Endothelial cell of umbilical vein (primary cell): ENCODE data around the gene NUSAP1. TPM values are rescaled to one million over a fixed set of nuclear protein-coding genes. Genes with fewer than 3 reads are reported as not detected.

Source experiments
- BruUV-seq: library from RNA; stranded (reverse); fragments of 400-500 nt; replicated peaks from 2 replicates; lab custom pipeline; 2021; lab: Mats Ljungman, UMichigan
- CTCF ChIA-PET: fragments of 300-600, 350-600 bp; sonication (Branson Sonifier 250); formaldehyde crosslinking; loops from one replicate; lab custom pipeline; 2021; ENCODE audit warnings: antibody characterized with exemption, inconsistent platforms; lab: Charles Lee
- POLR2A ChIA-PET: fragments of 300-600, 350-600 bp; sonication (Branson Sonifier 250); formaldehyde crosslinking; loops from one replicate; lab custom pipeline; 2021; ENCODE audit warnings: antibody characterized with exemption, inconsistent platforms; lab: Charles Lee
- DNase-seq: peaks from one replicate; pipeline ENCODE4 v3.0.0-alpha.2; 2011; ENCODE audit warnings: low read depth, low spot score
- FAIRE-seq: peaks from 2 replicates; lab custom pipeline; 2011; peaks lifted over from hg19 to GRCh38; lab: Jason Lieb, UNC
- H2AFZ ChIP-seq: 2 replicates; pipeline ENCODE4 v1.6.0; 2012; ENCODE audit warnings: low read depth, low read length, control low read depth, inconsistent platforms
- H3K27ac ChIP-seq: 2 replicates; pipeline ENCODE4 v1.5.1; 2011; ENCODE audit warnings: low read depth, mild to moderate bottlenecking, control low read depth, low read length, moderate library complexity; ENCODE audit not compliant: insufficient read depth
- H3K27me3 ChIP-seq, 2 experiments: 2 replicates each; pipeline versions ENCODE4 v1.6.0 to v1.6.1; 2011; ENCODE audit warnings: low read length in 2 of 2, mixed read lengths in 1 of 2; ENCODE audit not compliant: control insufficient read depth in 2 of 2, insufficient read depth in 2 of 2
- H3K36me3 ChIP-seq, 2 experiments: 2 replicates in 1 of 2; 3 replicates in 1 of 2; pipeline ENCODE4 v1.5.1; 2011; ENCODE audit warnings: low read length in 2 of 2, mild to moderate bottlenecking in 1 of 2, moderate library complexity in 1 of 2; ENCODE audit not compliant: control insufficient read depth in 2 of 2, insufficient read depth in 2 of 2; ENCODE audit errors: extremely low read depth in 1 of 2
- H3K4me1 ChIP-seq: 3 replicates; pipeline ENCODE4 v1.5.1; 2011; ENCODE audit warnings: mild to moderate bottlenecking, low read length; ENCODE audit not compliant: control insufficient read depth, insufficient read depth; ENCODE audit errors: extremely low read depth
- H3K4me2 ChIP-seq: 2 replicates; pipeline ENCODE4 v1.6.1; 2011; ENCODE audit warnings: low read length, control low read depth, mixed read lengths; ENCODE audit not compliant: insufficient read depth
- H3K4me3 ChIP-seq, 3 experiments: fragments of 200-600 bp in 1 of 3; sonication (generic), shearing (Covaris generic) in 1 of 3; replicated peaks in 1 of 3; 2 replicates each; pipeline ENCODE4 v1.5.1; 2011 to 2016; ENCODE audit warnings: control low read depth in 3 of 3, low read length in 3 of 3, mild to moderate bottlenecking in 2 of 3, inconsistent platforms in 1 of 3, low read depth in 1 of 3, moderate library complexity in 1 of 3; ENCODE audit not compliant: insufficient read depth in 1 of 3
- H3K79me2 ChIP-seq: 2 replicates; pipeline ENCODE4 v1.6.0; 2012; ENCODE audit warnings: low read length, inconsistent platforms; ENCODE audit not compliant: control insufficient read depth, insufficient read depth
- H3K9ac ChIP-seq: replicated peaks from 2 replicates; pipeline ENCODE3; 2011; ENCODE audit warnings: low read length, control low read depth; ENCODE audit not compliant: insufficient read depth; ENCODE audit errors: extremely low read depth
- H3K9me1 ChIP-seq: replicated peaks from 3 replicates; pipeline ENCODE4 v1.6.0; 2011; ENCODE audit warnings: mild to moderate bottlenecking, low read length; ENCODE audit not compliant: control insufficient read depth, insufficient read depth; ENCODE audit errors: extremely low read depth
- H3K9me3 ChIP-seq: replicated peaks from 2 replicates; pipeline ENCODE4 v1.5.1; 2012; ENCODE audit warnings: low read length, inconsistent platforms; ENCODE audit not compliant: control insufficient read depth, insufficient read depth
- H4K20me1 ChIP-seq: replicated peaks from 2 replicates; pipeline ENCODE3; 2011; ENCODE audit warnings: mild to moderate bottlenecking, low read length; ENCODE audit not compliant: control insufficient read depth, insufficient read depth; ENCODE audit errors: extremely low read depth
- EZH2 ChIP-seq: IDR thresholded peaks from 2 replicates; pipeline ENCODE4 v1.6.1; 2012; ENCODE audit warnings: borderline replicate concordance, low read depth, mild to moderate bottlenecking, moderate library complexity, low read length, inconsistent platforms; ENCODE audit not compliant: severe bottlenecking
- FOS ChIP-seq: IDR thresholded peaks from 2 replicates; pipeline ENCODE4 v1.6.1; 2011; ENCODE audit warnings: mild to moderate bottlenecking, low read length, moderate library complexity, borderline replicate concordance; ENCODE audit not compliant: insufficient read depth
- GATA2 ChIP-seq: IDR thresholded peaks from 2 replicates; pipeline ENCODE4 v1.7.0; 2011; ENCODE audit warnings: low read depth, mild to moderate bottlenecking, moderate library complexity, mixed read lengths, low read length; ENCODE audit not compliant: insufficient read length, insufficient read depth
- JUN ChIP-seq: IDR thresholded peaks from 2 replicates; pipeline ENCODE4 v1.6.1; 2011; ENCODE audit warnings: borderline replicate concordance, low read depth; ENCODE audit not compliant: insufficient read length, insufficient read depth
- MYC ChIP-seq: IDR thresholded peaks from one replicate; pipeline ENCODE4 v1.6.1; 2011; ENCODE audit warnings: mild to moderate bottlenecking, low read depth, low read length
- POLR2A ChIP-seq: IDR thresholded peaks from 2 replicates; pipeline ENCODE4 v1.6.1; 2012; ENCODE audit warnings: low read depth, mild to moderate bottlenecking, control low read depth, low read length
- POLR2AphosphoS5 ChIP-seq: IDR thresholded peaks from 2 replicates; pipeline ENCODE4 v1.6.1; 2012; ENCODE audit warnings: low read depth, mild to moderate bottlenecking, control low read depth, low read length, moderate library complexity; ENCODE audit not compliant: insufficient read depth
- dilution Hi-C: fragments of 300-500 bp; cut with MboI; formaldehyde crosslinking; loops from one replicate; pipeline ENCODE4 v1.15.0; 2019; ENCODE audit warnings: low sequenced_read_pairs; ENCODE audit not compliant: extremely low pct_ligation_motif_present
- intact Hi-C: fragments of 100-400 bp; cut with micrococcal nuclease; formaldehyde crosslinking; loops from one replicate; pipeline ENCODE4 v1.10.0; 2022
- polyA plus RNA-seq, 4 experiments: library from polyadenylated mRNA; depleted of rRNA in 3 of 4; stranded (reverse) in 3 of 4; unstranded in 1 of 4; fragments of >200 nt; gene quantifications; 2 replicates each; pipeline versions ENCODE4 v1.2.1 to v1.2.3, GENCODE V29; 2011 to 2012; ENCODE audit warnings: missing spikeins in 1 of 4
- total RNA-seq: library from RNA; stranded (reverse); gene quantifications from 2 replicates; pipeline ENCODE4 v1.2.3, GENCODE V29; 2021
- TF ChIP-seq, protein P1 (sequence below): IDR thresholded peaks from 2 replicates; pipeline ENCODE4 v1.6.1; 2011; ENCODE audit not compliant: insufficient read depth, insufficient read length
- TF ChIP-seq, protein P2 (sequence below), 2 donors: IDR thresholded peaks; 1 replicate in 1 of 2; 2 replicates in 1 of 2; pipeline ENCODE4 v1.5.1; 2011; ENCODE audit warnings: low read length in 2 of 2, mild to moderate bottlenecking in 2 of 2, moderate library complexity in 2 of 2, control low read depth in 1 of 2, inconsistent platforms in 1 of 2, low read depth in 1 of 2; ENCODE audit not compliant: insufficient read depth in 1 of 2; ENCODE audit errors: extremely low read depth in 1 of 2

NUSAP1 gene
- total and polyA plus RNA-seq, 2 donors (not counting 3 experiments of a cell fraction or from before 2014, with no cell fraction given) = 43.0 to 109 TPM

DNA sequence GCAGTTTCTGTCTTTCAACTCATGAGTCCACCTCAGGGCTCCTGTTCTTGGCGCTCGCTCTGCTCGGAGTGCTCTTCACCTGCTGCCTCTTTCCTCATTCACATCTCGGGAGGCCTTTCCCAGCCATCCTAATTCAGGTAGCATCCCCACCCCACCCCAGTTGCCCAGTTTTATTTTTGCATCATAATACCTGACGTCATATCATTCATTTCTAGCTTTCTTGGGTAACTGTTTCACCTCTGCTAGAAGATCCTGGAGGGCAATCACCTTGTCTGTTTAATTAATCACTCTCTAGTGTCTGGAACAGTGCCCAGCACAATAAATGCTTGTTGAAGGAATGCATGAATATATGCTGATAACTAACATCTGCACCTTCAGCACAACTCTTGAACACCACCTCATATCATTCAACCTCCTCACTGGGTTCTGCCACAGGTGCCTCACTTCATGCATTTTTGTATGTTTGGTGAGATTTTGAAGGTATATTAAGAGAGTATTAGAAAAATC is 7.6 kb downstream of the NUSAP1 start:
- ChIA-PET POLR2A (no interaction called here), CTCF (no interaction called here)
- peaks cover 73% of the 10 kb centered on the region for H3K79me2 ChIP-seq
- no peaks in the 10 kb centered on the region for H3K9me3 ChIP-seq
- FAIRE-seq = peak; percentile 62
- no peak overlapping the region for H3K4me3 ChIP-seq
- dilution Hi-C loops (no loop called here), intact Hi-C loops (no loop called here)
- DNase-seq = no peak
- no peak overlapping the region for H2AFZ ChIP-seq
- no peak overlapping the region for H3K9ac ChIP-seq
- H3K36me3 ChIP-seq = peaks cover 4 to 11% of the 10 kb centered on the region in 2 experiments
- H3K4me2 ChIP-seq = no peak overlapping the region
- no peaks in the 10 kb centered on the region for H4K20me1 ChIP-seq
- no peaks in the 10 kb centered on the region for H3K27me3 ChIP-seq
- no peak overlapping the region for H3K27ac ChIP-seq
- H3K4me1 ChIP-seq = no peaks in the 10 kb centered on the region
- BruUV-seq = no TSS peak
- H3K9me1 ChIP-seq = no peaks in the 10 kb centered on the region
- TF ChIP-seq MYC (no peak), EZH2 (no peak), POLR2A (no peak), JUN (no peak), POLR2AphosphoS5 (no peak), FOS (no peak), GATA2 (no peak)
- TF ChIP-seq, protein P1, sequence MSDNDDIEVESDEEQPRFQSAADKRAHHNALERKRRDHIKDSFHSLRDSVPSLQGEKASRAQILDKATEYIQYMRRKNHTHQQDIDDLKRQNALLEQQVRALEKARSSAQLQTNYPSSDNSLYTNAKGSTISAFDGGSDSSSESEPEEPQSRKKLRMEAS = no peak
- TF ChIP-seq, protein P2, sequence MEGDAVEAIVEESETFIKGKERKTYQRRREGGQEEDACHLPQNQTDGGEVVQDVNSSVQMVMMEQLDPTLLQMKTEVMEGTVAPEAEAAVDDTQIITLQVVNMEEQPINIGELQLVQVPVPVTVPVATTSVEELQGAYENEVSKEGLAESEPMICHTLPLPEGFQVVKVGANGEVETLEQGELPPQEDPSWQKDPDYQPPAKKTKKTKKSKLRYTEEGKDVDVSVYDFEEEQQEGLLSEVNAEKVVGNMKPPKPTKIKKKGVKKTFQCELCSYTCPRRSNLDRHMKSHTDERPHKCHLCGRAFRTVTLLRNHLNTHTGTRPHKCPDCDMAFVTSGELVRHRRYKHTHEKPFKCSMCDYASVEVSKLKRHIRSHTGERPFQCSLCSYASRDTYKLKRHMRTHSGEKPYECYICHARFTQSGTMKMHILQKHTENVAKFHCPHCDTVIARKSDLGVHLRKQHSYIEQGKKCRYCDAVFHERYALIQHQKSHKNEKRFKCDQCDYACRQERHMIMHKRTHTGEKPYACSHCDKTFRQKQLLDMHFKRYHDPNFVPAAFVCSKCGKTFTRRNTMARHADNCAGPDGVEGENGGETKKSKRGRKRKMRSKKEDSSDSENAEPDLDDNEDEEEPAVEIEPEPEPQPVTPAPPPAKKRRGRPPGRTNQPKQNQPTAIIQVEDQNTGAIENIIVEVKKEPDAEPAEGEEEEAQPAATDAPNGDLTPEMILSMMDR (IDR thresholded peaks at IDR 0.05; ENCODE audit: extremely low read depth in 1 of 2, insufficient read depth in 1 of 2, low read depth in 1 of 2, low read length in 2 of 2) = no peak
